WI38 (cell line): ENCODE data around the gene MAGEF1.

Experiments used
- H3K4me3 ChIP-seq: 2 replicates; pipeline ENCODE4 v1.5.1; 2011; ENCODE audit warnings: low read depth, mild to moderate bottlenecking, control low read depth, low read length
- TF ChIP-seq, protein P1 (sequence below): IDR thresholded peaks from 2 replicates; pipeline ENCODE4 v1.5.1; 2012; ENCODE audit warnings: low read depth, mild to moderate bottlenecking, control low read depth, low read length

Gene MAGEF1, protein sequence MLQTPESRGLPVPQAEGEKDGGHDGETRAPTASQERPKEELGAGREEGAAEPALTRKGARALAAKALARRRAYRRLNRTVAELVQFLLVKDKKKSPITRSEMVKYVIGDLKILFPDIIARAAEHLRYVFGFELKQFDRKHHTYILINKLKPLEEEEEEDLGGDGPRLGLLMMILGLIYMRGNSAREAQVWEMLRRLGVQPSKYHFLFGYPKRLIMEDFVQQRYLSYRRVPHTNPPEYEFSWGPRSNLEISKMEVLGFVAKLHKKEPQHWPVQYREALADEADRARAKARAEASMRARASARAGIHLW

DNA sequence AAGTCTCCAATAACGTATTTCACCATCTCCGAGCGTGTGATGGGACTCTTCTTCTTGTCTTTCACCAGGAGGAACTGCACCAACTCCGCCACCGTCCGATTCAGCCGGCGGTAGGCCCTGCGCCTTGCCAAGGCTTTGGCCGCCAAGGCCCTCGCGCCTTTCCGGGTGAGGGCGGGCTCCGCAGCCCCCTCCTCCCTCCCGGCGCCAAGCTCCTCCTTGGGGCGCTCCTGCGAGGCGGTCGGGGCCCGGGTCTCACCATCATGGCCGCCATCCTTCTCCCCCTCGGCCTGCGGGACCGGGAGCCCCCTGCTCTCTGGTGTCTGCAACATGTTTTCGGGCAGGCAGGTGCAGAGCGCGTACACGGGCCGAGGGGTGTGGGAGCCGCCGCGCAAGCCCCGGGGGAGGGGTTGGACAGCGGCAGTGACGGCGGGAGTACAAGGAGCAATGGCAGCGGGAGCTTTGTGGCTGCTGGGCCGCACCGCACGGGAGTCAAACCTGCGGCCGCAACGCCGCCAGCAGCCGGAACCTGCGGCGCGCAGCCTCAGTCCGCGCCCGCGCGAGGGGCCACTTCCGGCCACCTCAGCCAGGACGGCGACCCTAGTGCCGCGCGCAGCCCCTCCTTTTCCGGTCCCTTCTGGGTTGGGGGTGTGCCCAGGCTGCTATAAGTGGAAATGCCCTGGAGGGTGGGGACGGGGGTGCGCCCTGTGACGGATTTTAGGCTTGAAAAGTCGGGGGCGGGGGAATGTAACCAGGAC lies at the start of gene MAGEF1:
Gene MAGEF1, minus strand, starts transcription at position 572 of the 755 bp plus-strand sequence. Its CDS starts 243 bp downstream, at position 329.
- H3K4me3 ChIP-seq = peak within 1 kb of the TSS; percentile 80
- TF ChIP-seq, protein P1, sequence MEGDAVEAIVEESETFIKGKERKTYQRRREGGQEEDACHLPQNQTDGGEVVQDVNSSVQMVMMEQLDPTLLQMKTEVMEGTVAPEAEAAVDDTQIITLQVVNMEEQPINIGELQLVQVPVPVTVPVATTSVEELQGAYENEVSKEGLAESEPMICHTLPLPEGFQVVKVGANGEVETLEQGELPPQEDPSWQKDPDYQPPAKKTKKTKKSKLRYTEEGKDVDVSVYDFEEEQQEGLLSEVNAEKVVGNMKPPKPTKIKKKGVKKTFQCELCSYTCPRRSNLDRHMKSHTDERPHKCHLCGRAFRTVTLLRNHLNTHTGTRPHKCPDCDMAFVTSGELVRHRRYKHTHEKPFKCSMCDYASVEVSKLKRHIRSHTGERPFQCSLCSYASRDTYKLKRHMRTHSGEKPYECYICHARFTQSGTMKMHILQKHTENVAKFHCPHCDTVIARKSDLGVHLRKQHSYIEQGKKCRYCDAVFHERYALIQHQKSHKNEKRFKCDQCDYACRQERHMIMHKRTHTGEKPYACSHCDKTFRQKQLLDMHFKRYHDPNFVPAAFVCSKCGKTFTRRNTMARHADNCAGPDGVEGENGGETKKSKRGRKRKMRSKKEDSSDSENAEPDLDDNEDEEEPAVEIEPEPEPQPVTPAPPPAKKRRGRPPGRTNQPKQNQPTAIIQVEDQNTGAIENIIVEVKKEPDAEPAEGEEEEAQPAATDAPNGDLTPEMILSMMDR = no peak

DNA sequence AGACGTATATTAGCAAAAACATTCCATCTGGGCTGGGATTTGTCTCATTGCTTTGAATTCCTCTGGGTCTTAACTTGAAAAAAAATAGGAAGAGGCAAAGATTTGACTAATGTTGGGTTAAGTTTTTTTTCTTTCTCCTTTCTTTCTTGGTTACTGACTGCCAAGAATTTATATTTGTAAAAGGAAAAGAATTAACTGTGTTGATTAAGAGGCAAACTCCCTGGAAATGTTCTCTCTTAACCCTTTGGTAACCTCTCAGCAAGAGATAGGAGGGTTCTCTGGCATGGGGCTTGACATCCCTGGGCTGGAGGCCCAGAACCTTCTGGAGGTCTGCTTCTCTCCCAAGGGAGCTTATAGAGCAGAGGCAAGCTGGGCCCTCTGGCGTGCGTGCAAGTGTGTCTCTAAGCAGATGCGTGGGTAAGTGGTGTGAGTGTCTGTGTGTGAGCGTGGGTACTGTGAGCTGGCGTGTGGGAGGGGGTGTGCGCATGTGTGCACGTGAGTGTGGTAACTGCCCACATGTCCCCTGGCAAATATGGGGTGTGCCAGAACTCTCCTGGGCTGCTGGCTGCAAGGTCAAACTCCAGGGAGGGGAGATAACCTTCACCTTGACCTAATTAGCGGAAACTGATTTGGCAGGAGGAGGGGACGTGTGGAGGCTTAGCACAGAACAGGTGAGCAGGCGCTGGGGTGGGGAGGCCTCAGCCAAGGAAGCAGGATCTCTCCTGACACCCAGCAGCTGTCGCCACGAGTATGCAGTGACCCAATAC lies 49.4 kb upstream of the MAGEF1 start:
- TF ChIP-seq, protein P1 = no peak
- H3K4me3 ChIP-seq = no peak overlapping the region

DNA sequence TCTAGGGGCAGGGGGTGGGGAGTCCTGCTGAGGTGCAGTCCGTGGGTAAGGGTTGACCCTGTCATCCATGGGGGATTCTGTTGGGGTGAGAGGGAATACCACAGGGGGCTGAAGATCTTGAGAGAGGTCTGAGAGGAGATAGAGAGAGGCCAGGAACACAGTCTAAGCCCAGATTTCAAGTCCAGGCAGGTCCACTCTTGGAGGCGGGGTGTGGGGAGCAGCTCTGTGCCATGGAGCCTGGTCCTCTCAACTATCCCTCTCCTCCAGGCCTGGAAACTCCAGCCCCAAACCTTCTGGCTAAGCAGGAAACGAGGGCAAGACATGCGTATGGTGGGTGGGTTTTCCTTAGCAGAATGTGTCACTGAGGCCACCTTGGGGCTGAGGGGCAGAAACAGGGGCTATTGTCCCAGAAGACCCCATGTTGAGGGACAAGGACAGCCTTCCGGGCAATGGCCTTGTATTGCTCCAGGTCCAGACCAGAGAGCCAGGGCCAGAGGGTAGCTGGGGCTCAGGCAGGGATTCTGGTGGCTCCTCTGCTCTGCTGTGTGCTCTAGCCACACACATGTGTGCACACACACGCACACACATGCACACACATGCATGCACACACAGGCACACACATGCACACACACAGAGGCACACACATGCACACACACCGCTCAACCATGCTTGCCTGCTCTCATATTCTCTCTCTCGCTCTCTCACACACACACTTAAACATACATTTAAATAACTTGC lies 48.6 kb upstream of the MAGEF1 start:
- no peak overlapping the region for H3K4me3 ChIP-seq
- TF ChIP-seq, protein P1 = no peak

DNA sequence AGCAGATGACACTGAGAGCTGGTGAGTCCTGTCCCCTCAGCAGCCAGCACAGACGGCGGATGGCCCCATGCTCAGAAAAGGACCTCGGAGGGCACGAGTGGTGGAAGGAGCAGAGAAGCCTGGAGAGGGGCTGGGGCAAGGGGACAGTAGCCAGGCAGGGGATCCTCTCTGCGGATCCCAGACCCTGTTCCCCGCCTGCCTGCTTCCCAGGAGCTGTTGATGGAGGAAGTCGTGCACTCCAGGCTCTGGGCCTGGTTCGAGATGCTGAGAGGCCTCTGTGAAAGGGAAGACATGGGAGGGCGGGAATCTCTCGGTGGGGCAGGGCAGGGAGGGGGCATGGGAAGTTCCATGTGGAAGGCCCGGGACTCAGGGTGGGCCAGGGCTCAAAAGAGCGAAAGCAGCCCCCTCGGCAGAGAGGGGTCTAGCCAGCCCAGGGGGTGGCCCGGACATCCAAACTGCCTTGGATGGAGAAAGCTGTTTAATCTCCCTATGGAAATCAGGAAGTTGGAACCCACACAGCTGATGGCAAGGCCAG lies 47.9 kb upstream of the MAGEF1 start:
- no peak overlapping the region for H3K4me3 ChIP-seq
- TF ChIP-seq, protein P1 = no peak

DNA sequence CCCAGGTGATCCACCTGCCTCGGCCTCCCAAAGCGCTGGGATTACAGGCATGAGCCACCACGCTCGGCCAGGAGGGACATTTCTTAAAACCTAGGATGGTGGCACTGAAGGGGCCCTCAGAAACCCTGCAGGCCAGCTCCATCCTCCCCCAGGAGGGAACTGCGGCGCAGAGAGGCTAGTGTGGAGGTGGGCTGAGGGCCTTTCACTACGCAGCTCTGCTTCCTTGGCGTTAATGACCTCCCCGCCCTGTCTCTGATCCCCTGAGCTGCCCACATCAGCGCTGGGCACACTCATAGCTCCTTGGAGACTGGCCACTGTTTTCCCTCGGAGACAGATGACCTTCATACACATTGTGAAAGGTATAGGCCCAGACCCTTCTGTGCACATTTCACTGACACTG lies 46.2 kb upstream of the MAGEF1 start:
- TF ChIP-seq, protein P1 = no peak
- no peak overlapping the region for H3K4me3 ChIP-seq

DNA sequence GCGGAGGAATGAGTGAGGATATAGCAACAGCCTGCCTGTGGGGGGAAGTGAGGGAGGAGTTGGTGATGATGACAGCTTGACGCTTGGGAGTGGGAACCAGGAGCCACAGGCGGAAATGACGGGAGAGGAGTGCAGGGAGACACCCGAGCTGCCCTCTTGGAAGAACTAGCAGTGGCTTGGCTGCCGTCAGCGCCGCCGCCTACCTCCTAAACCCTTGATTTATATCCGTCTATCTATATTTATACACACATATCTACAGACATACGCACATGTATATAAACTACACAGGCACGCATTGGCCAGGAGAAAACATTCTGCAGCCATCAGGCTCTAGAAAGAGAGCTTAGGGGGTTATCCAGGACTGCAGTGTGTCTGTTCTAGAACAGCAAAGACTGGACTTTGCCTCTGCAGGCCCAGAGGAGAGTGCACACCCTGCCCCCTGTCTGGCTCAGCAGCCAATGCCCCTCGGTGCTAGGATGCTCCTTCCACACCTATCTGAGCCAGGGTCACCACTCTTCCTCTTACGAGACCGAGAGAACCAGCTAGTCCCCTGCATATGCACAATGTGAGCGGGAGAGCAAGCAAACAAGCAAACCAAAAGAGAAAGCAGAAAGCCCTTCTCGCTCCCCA lies 45.3 kb upstream of the MAGEF1 start:
- TF ChIP-seq, protein P1 = no peak

More for the DNA sequence above, 45.3 kb upstream of the MAGEF1 start:
- H3K4me3 ChIP-seq = peak overlapping the region; percentile 38
